ENCODE results near the gene TNPO2. TPM values are rescaled to one million over a fixed set of nuclear protein-coding genes. Genes with fewer than 3 reads are reported as not detected.
"Not testable (repeated sequence)": the region's sequence is repeated elsewhere in the genome, so short reads cannot be mapped to it uniquely, and the experiment has no call there.

The TNPO2 gene
- polyA plus RNA-seq, 3 donors = 14.3 to 36.9 (median 21.9) TPM

- WGBS, 3 donors = 78 to 82% (median 79%) methylated on average over 6 of the region's 6 CpGs
- H3K27ac ChIP-seq (ENCODE audit: low read depth, low read length) = no peak overlapping the region
Observed at GRCh38 chr19:12748489-12748888, 24.8 kb upstream of the TNPO2 start.

GRCh38 chr19:12745166-12745897 lies 21.6 kb upstream of the TNPO2 start:
- H3K27ac ChIP-seq (ENCODE audit: low read depth, low read length) = no peak overlapping the region
- 84 to 85% (median 85%) methylated on average over 20 to 22 of the region's 22 CpGs for WGBS, 3 donors

- WGBS, 3 donors = 9 to 16% (median 13%) methylated on average over 13 of the region's 13 CpGs
- H3K27ac ChIP-seq (ENCODE audit: low read depth, low read length) = no peak overlapping the region
Observed at GRCh38 chr19:12737835-12738351, 14.2 kb upstream of the TNPO2 start.

- 0 to 1% (median 1%) methylated on average over 29 of the region's 29 CpGs for WGBS, 3 donors
- H3K27ac ChIP-seq (ENCODE audit: low read depth, low read length) = no peak within 1 kb of the TSS
Observed at GRCh38 chr19:12736995-12737834, 13.5 kb upstream of the TNPO2 start, which contains the start of gene GET3. GET3 (plus strand) TSS chr19:12737497; CDS start chr19:12737506, 9 bp downstream.

- 0 to 2% (median 1%) methylated on average over 15 of the region's 15 CpGs for WGBS, 3 donors
- H3K27ac ChIP-seq (ENCODE audit: low read depth, low read length) = peak overlapping the region; percentile 7
Observed at GRCh38 chr19:12733369-12734214, 9.9 kb upstream of the TNPO2 start.

- WGBS, 3 donors = 90 to 93% (median 90%) methylated on average over 24 of the region's 24 CpGs
- no peak overlapping the region for H3K27ac ChIP-seq (ENCODE audit: low read depth, low read length)
Observed at GRCh38 chr19:12731337-12731736, 7.6 kb upstream of the TNPO2 start.

GRCh38 chr19:12730064-12730463 lies 6.3 kb upstream of the TNPO2 start:
- peak overlapping the region; percentile 26 for H3K27ac ChIP-seq (ENCODE audit: low read depth, low read length)
- WGBS, 3 donors = 73 to 88% (median 83%) methylated on average over 3 of the region's 3 CpGs

- H3K27ac ChIP-seq (ENCODE audit: low read depth, low read length) = no peak overlapping the region
- 90 to 97% (median 96%) methylated on average over 9 of the region's 9 CpGs for WGBS, 3 donors
Observed at GRCh38 chr19:12727745-12728433, 4.2 kb upstream of the TNPO2 start.

- no peak overlapping the region for H3K27ac ChIP-seq (ENCODE audit: low read depth, low read length)
- WGBS, 3 donors = 91 to 100% (median 95%) methylated on average over 2 of the region's 2 CpGs
Observed at GRCh38 chr19:12726988-12727316, 3.2 kb upstream of the TNPO2 start.

GRCh38 chr19:12725612-12726011 lies 1.9 kb upstream of the TNPO2 start:
- WGBS, 3 donors = 94 to 96% (median 95%) methylated on average over 10 of the region's 10 CpGs
- H3K27ac ChIP-seq (ENCODE audit: low read depth, low read length) = not testable (repeated sequence)

GRCh38 chr19:12723381-12723640 lies 421 bp downstream of the TNPO2 start:
- WGBS, 3 donors = 0 to 2% (median 0%) methylated on average over 7 of the region's 7 CpGs
- peak overlapping the region; percentile 34 for H3K27ac ChIP-seq (ENCODE audit: low read depth, low read length)

- peak overlapping the region; percentile 34 for H3K27ac ChIP-seq (ENCODE audit: low read depth, low read length)
- WGBS, 3 donors = 1% methylated on average over 28 to 32 of the region's 32 CpGs
Observed at GRCh38 chr19:12722566-12723380, 959 bp downstream of the TNPO2 start.

- 0 to 1% (median 1%) methylated on average over 56 to 65 of the region's 65 CpGs for WGBS, 3 donors
- H3K27ac ChIP-seq (ENCODE audit: low read depth, low read length) = no peak overlapping the region
Observed at GRCh38 chr19:12721656-12722565, 1.8 kb downstream of the TNPO2 start.

- no peak overlapping the region for H3K27ac ChIP-seq (ENCODE audit: low read depth, low read length)
- WGBS, 3 donors = 7 to 10% (median 8%) methylated on average over 51 to 59 of the region's 59 CpGs
Observed at GRCh38 chr19:12720851-12721655, 2.7 kb downstream of the TNPO2 start.

- 76 to 87% (median 80%) methylated on average over 10 of the region's 10 CpGs for WGBS, 3 donors
Observed at GRCh38 chr19:12720296-12720695, 3.4 kb downstream of the TNPO2 start.

GRCh38 chr19:12715929-12716328 lies 7.8 kb downstream of the TNPO2 start:
- H3K27ac ChIP-seq (ENCODE audit: low read depth, low read length) = no peak overlapping the region
- WGBS, 3 donors = 88 to 95% (median 94%) methylated on average over 3 of the region's 3 CpGs

More at GRCh38 chr19:12720296-12720695, 3.4 kb downstream of the TNPO2 start:
- no peak overlapping the region for H3K27ac ChIP-seq (ENCODE audit: low read depth, low read length)

Data from adipose tissue (tissue), 3 donors.